ENCODE results near the gene RHBDF2. TPM values are rescaled to one million over a fixed set of nuclear protein-coding genes. Genes with fewer than 3 reads are reported as not detected.

RHBDF2 gene
- total RNA-seq, 1 donor from 2014 or later: 189 TPM

- Mint-ChIP-seq H3K4me3 (no peak overlapping the region), H3K36me3 (ENCODE audit: low read depth) (no peaks in the 10 kb centered on the region), H3K9me3 (no peaks in the 10 kb centered on the region), H3K4me1 (peaks cover 89% of the 10 kb centered on the region), H3K27me3 (no peaks in the 10 kb centered on the region), H3K27ac (no peak overlapping the region)
- DNase-seq (no peak), ATAC-seq (ENCODE audit: low read depth) (no peak)
- ChIA-PET POLR2A (interaction anchor here (0.6 to 0.7 kb wide), 2 partner anchors 20 to 401 kb away, joined by 3 read pairs; no protein-coding TSS in a partner anchor), CTCF (no interaction called here)
- TF ChIP-seq CTCF (IDR thresholded peaks at IDR 0.05): no peak
- intact Hi-C loops (cut with micrococcal nuclease): no loop called here
These were observed 54.6 kb downstream of the RHBDF2 start for GRCh38 chr17:76446449-76447231.

- intact Hi-C loops (cut with micrococcal nuclease): no loop called here
- Mint-ChIP-seq H3K4me3 (no peak overlapping the region), H3K27ac (no peak overlapping the region)
These were observed 55.4 kb downstream of the RHBDF2 start for GRCh38 chr17:76445697-76446448.

GRCh38 chr17:76444518-76445311 is 56.5 kb downstream of the RHBDF2 start:
- H3K27ac Mint-ChIP-seq: peak overlapping the region; percentile 36
- H3K36me3 Mint-ChIP-seq (ENCODE audit: low read depth): no peaks in the 10 kb centered on the region
- POLR2A ChIA-PET: interaction anchor here (0.6 to 0.7 kb wide), 2 partner anchors 28 to 58 kb away, joined by 3 read pairs; no protein-coding TSS in a partner anchor
- no peaks in the 10 kb centered on the region for H3K9me3 Mint-ChIP-seq
- intact Hi-C loops (cut with micrococcal nuclease): no loop called here
- no peaks in the 10 kb centered on the region for H3K27me3 Mint-ChIP-seq
- TF ChIP-seq CTCF (IDR thresholded peaks at IDR 0.05): no peak
- ATAC-seq (ENCODE audit: low read depth) (peak; percentile 53), DNase-seq (no peak)
- CTCF ChIA-PET: interaction anchor here (0.7 to 1.6 kb wide), 3 partner anchors 36 to 548 kb away, joined by 3 to 5 read pairs (median 3); partner anchors contain the start of gene TRIM65
- peaks cover 92% of the 10 kb centered on the region for H3K4me1 Mint-ChIP-seq
- peak overlapping the region; percentile 59 for H3K4me3 Mint-ChIP-seq

More at GRCh38 chr17:76445697-76446448, 55.4 kb downstream of the RHBDF2 start:
- Mint-ChIP-seq H3K36me3 (ENCODE audit: low read depth) (no peaks in the 10 kb centered on the region), H3K9me3 (no peaks in the 10 kb centered on the region), H3K4me1 (peaks cover 88% of the 10 kb centered on the region), H3K27me3 (no peaks in the 10 kb centered on the region)
- CTCF ChIA-PET: interaction anchor here (0.7 to 1.6 kb wide), 2 partner anchors 37 to 549 kb away, joined by 3 to 5 read pairs; partner anchors contain the start of gene TRIM65
- no peak for TF ChIP-seq CTCF (IDR thresholded peaks at IDR 0.05)
- no peak for ATAC-seq (ENCODE audit: low read depth)
- no peak for DNase-seq
- POLR2A ChIA-PET: interaction anchor here (0.7 kb wide), 1 partner anchor 19 kb away, joined by 3 read pairs; no protein-coding TSS in a partner anchor

GRCh38 chr17:76442341-76443338 is 58.6 kb downstream of the RHBDF2 start:
- CTCF ChIA-PET: interaction anchor here (0.7 to 1.4 kb wide), 3 partner anchors 11 to 34 kb away, joined by 3 to 4 read pairs (median 3); partner anchors contain the start of gene AANAT
- Mint-ChIP-seq H3K27ac (no peak overlapping the region), H3K4me3 (no peak overlapping the region), H3K36me3 (ENCODE audit: low read depth) (peaks cover 3% of the 10 kb centered on the region), H3K9me3 (no peaks in the 10 kb centered on the region), H3K4me1 (peaks cover 96% of the 10 kb centered on the region), H3K27me3 (no peaks in the 10 kb centered on the region)
- ATAC-seq (ENCODE audit: low read depth) (no peak), DNase-seq (no peak)
- no peak for TF ChIP-seq CTCF (IDR thresholded peaks at IDR 0.05)
- POLR2A ChIA-PET: interaction anchor here (1.1 kb wide), 1 partner anchor 19 kb away, joined by 8 read pairs; no protein-coding TSS in a partner anchor
- intact Hi-C loops (cut with micrococcal nuclease): no loop called here
